ENCODE measurements around the gene RPS15A.
"Not testable (repeated sequence)": the region's sequence is repeated elsewhere in the genome, so short reads cannot be mapped to it uniquely, and the experiment has no call there.

RPS15A gene

GRCh38 chr16:18792836-18793433 lies 2.8 kb upstream of the RPS15A start:
- DNase-seq: no peak

- no peak for DNase-seq
Measured at GRCh38 chr16:18789515-18789849, 652 bp downstream of the RPS15A start.

- no peak for DNase-seq
Measured at GRCh38 chr16:18788828-18789514, 1.2 kb downstream of the RPS15A start.

GRCh38 chr16:18784917-18785623 lies 5.1 kb downstream of the RPS15A start:
- DNase-seq: no peak

- DNase-seq: no peak
Measured at GRCh38 chr16:18783430-18784341, 6.4 kb downstream of the RPS15A start.

GRCh38 chr16:18782697-18783429 lies 7.3 kb downstream of the RPS15A start:
- DNase-seq: peak; percentile 44

GRCh38 chr16:18781232-18781631 lies 8.9 kb downstream of the RPS15A start:
- DNase-seq: not testable (repeated sequence)

- not testable (repeated sequence) for DNase-seq
Measured at GRCh38 chr16:18780460-18781026, 9.6 kb downstream of the RPS15A start.

- DNase-seq: not testable (repeated sequence)
Measured at GRCh38 chr16:18777664-18778063, 12.5 kb downstream of the RPS15A start.

- DNase-seq: not testable (repeated sequence)
Measured at GRCh38 chr16:18776334-18776733, 13.8 kb downstream of the RPS15A start.

GRCh38 chr16:18774651-18775050 lies 15.5 kb downstream of the RPS15A start:
- DNase-seq: not testable (repeated sequence)

- not testable (repeated sequence) for DNase-seq
Measured at GRCh38 chr16:18772171-18772570, 18.0 kb downstream of the RPS15A start.

GRCh38 chr16:18770336-18770962 lies 19.7 kb downstream of the RPS15A start:
- not testable (repeated sequence) for DNase-seq

- DNase-seq: peak; percentile 49
Measured at GRCh38 chr16:18767217-18767616, 22.9 kb downstream of the RPS15A start.

- not testable (repeated sequence) for DNase-seq
Measured at GRCh38 chr16:18762713-18763112, 27.4 kb downstream of the RPS15A start.

GRCh38 chr16:18759598-18760520 lies 30.3 kb downstream of the RPS15A start:
- DNase-seq: peak; percentile 61

GRCh38 chr16:18757960-18758660 lies 32.0 kb downstream of the RPS15A start:
- DNase-seq: not testable (repeated sequence)

GRCh38 chr16:18756639-18757038 lies 33.5 kb downstream of the RPS15A start:
- not testable (repeated sequence) for DNase-seq

- not testable (repeated sequence) for DNase-seq
Measured at GRCh38 chr16:18742870-18743269, 47.3 kb downstream of the RPS15A start.
